H9 (cell line): ENCODE results near the gene CDK17. TPM values are rescaled to one million over a fixed set of nuclear protein-coding genes. Genes with fewer than 3 reads are reported as not detected.
A peak's percentile ranks its signal among the peaks of the same experiment; 100 is the strongest.

Source experiments
- DNase-seq: peaks from one replicate; pipeline ENCODE4 v3.0.0-alpha.2; 2017
- H2AFZ ChIP-seq: one replicate; pipeline ENCODE4 v1.6.1; 2013; ENCODE audit warnings: mild to moderate bottlenecking, low read length, control low read depth, moderate library complexity
- H2AK5ac ChIP-seq: 2 replicates; pipeline ENCODE4 v1.6.1; 2013; ENCODE audit warnings: low read length, control low read depth, mixed read lengths; ENCODE audit not compliant: insufficient read length
- H2BK120ac ChIP-seq: one replicate; pipeline ENCODE4 v1.6.1; 2013; ENCODE audit warnings: low read depth, mild to moderate bottlenecking, low read length, control low read depth, inconsistent platforms; ENCODE audit not compliant: poor library complexity, severe bottlenecking
- H2BK12ac ChIP-seq: 2 replicates; pipeline ENCODE4 v1.6.1; 2013; ENCODE audit warnings: low read length, control low read depth, mixed read lengths, low read depth; ENCODE audit not compliant: insufficient read length
- H2BK15ac ChIP-seq: 2 replicates; pipeline ENCODE4 v1.6.1; 2013; ENCODE audit warnings: low read depth, low read length, control low read depth
- H2BK20ac ChIP-seq: one replicate; pipeline ENCODE4 v1.6.1; 2013; ENCODE audit warnings: low read depth, mild to moderate bottlenecking, low read length, control low read depth, inconsistent platforms; ENCODE audit not compliant: poor library complexity, severe bottlenecking
- H2BK5ac ChIP-seq: 2 replicates; pipeline ENCODE4 v1.6.1; 2013; ENCODE audit warnings: low read length, control low read depth, mixed read lengths; ENCODE audit not compliant: insufficient read length
- H3K14ac ChIP-seq: 2 replicates; pipeline ENCODE4 v1.6.1; 2013; ENCODE audit warnings: low read length, control low read depth; ENCODE audit not compliant: insufficient read depth
- H3K18ac ChIP-seq: 2 replicates; pipeline ENCODE4 v1.6.1; 2013; ENCODE audit warnings: low read depth, mild to moderate bottlenecking, mixed read lengths, low read length, control low read depth; ENCODE audit not compliant: insufficient read length
- H3K23ac ChIP-seq: 2 replicates; pipeline ENCODE4 v1.6.1; 2013; ENCODE audit warnings: low read length, control low read depth, mixed read lengths, low read depth; ENCODE audit not compliant: insufficient read length
- H3K23me2 ChIP-seq: 2 replicates; pipeline ENCODE4 v1.6.1; 2013; ENCODE audit warnings: low read depth, mild to moderate bottlenecking, mixed read lengths, low read length, control low read depth; ENCODE audit not compliant: insufficient read length, poor library complexity, severe bottlenecking
- H3K27ac ChIP-seq: 2 replicates; pipeline ENCODE4 v1.5.1; 2013; ENCODE audit warnings: low read length, control low read depth, mixed read lengths, low read depth; ENCODE audit not compliant: insufficient read length
- H3K27me3 ChIP-seq: 2 replicates; pipeline ENCODE4 v1.6.1; 2013; ENCODE audit warnings: low read length, control low read depth, inconsistent platforms; ENCODE audit not compliant: insufficient read depth
- H3K4ac ChIP-seq: 2 replicates; pipeline ENCODE4 v1.6.1; 2013; ENCODE audit warnings: low read depth, mild to moderate bottlenecking, control low read depth, inconsistent platforms, low read length, moderate library complexity
- H3K4me1 ChIP-seq: 2 replicates; pipeline ENCODE4 v1.6.1; 2013; ENCODE audit warnings: low read length, control low read depth, inconsistent platforms; ENCODE audit not compliant: insufficient read depth
- H3K4me2 ChIP-seq: 2 replicates; pipeline ENCODE4 v1.6.1; 2013; ENCODE audit warnings: low read length, control low read depth, mixed read lengths; ENCODE audit not compliant: insufficient read length, insufficient read depth
- H3K56ac ChIP-seq: 2 replicates; pipeline ENCODE4 v1.6.1; 2013; ENCODE audit warnings: low read depth, mild to moderate bottlenecking, mixed read lengths, low read length, control low read depth; ENCODE audit not compliant: insufficient read length
- H3K79me1 ChIP-seq: 2 replicates; pipeline ENCODE4 v1.6.1; 2013; ENCODE audit warnings: low read depth, mild to moderate bottlenecking, moderate library complexity, low read length, control low read depth, inconsistent platforms; ENCODE audit not compliant: insufficient read depth, poor library complexity, severe bottlenecking
- H3K79me2 ChIP-seq: 2 replicates; pipeline ENCODE4 v1.6.1; 2013; ENCODE audit warnings: low read length, control low read depth, inconsistent platforms; ENCODE audit not compliant: insufficient read depth
- H3K9ac ChIP-seq: 2 replicates; pipeline ENCODE4 v1.6.1; 2013; ENCODE audit warnings: low read length, control low read depth, mixed read lengths; ENCODE audit not compliant: insufficient read length; ENCODE audit errors: extremely low read depth
- H3K9me3 ChIP-seq: one replicate; pipeline ENCODE4 v1.6.1; 2013; ENCODE audit warnings: low read depth, low read length, inconsistent platforms; ENCODE audit not compliant: control insufficient read depth
- H3T11ph ChIP-seq: one replicate; pipeline ENCODE4 v1.6.1; 2013; ENCODE audit warnings: mild to moderate bottlenecking, low read length, control low read depth, inconsistent platforms
- H4K20me1 ChIP-seq: one replicate; pipeline ENCODE4 v1.6.1; 2013; ENCODE audit not compliant: control insufficient read depth, insufficient read length, insufficient read depth
- H4K5ac ChIP-seq: 2 replicates; pipeline ENCODE4 v1.6.1; 2013; ENCODE audit warnings: low read depth, mild to moderate bottlenecking, mixed read lengths, low read length, control low read depth; ENCODE audit not compliant: insufficient read length
- H4K8ac ChIP-seq: replicated peaks from 2 replicates; pipeline ENCODE4 v1.6.1; 2013; ENCODE audit warnings: low read length, control low read depth, mixed read lengths, low read depth; ENCODE audit not compliant: insufficient read length
- H4K91ac ChIP-seq: 2 replicates; pipeline ENCODE4 v1.6.1; 2013; ENCODE audit warnings: low read depth, mild to moderate bottlenecking, moderate library complexity, mixed read lengths, low read length, control low read depth; ENCODE audit not compliant: insufficient read length
- H3K27ac Mint-ChIP-seq, 3 experiments: 2 replicates in 2 of 3; 3 replicates in 1 of 3; pipeline ENCODE4 v1.8.0; 2020 to 2021; ENCODE audit warnings: mixed read lengths in 3 of 3, mild to moderate bottlenecking in 1 of 3, moderate library complexity in 1 of 3
- H3K27me3 Mint-ChIP-seq: 2 replicates; pipeline ENCODE4 v1.8.0; 2021; ENCODE audit warnings: low read depth, mild to moderate bottlenecking, moderate library complexity, mixed read lengths
- H3K36me3 Mint-ChIP-seq, 3 experiments: 2 replicates in 2 of 3; 3 replicates in 1 of 3; pipeline ENCODE4 v1.8.0; 2020 to 2021; ENCODE audit warnings: low read depth in 3 of 3, mixed read lengths in 3 of 3; ENCODE audit not compliant: insufficient read depth in 1 of 3
- H3K4me1 Mint-ChIP-seq, 2 experiments: 2 replicates each; pipeline ENCODE4 v1.8.0; 2020; ENCODE audit warnings: mixed read lengths in 2 of 2
- H3K4me3 Mint-ChIP-seq, 2 experiments: 2 replicates in 1 of 2; 3 replicates in 1 of 2; pipeline ENCODE4 v1.8.0; 2020 to 2021; ENCODE audit warnings: mild to moderate bottlenecking in 2 of 2, mixed read lengths in 2 of 2, moderate library complexity in 1 of 2
- H3K9me3 Mint-ChIP-seq, 2 experiments: 2 replicates in 1 of 2; 3 replicates in 1 of 2; pipeline ENCODE4 v1.8.0; 2020; ENCODE audit warnings: mild to moderate bottlenecking in 2 of 2, mixed read lengths in 2 of 2, moderate library complexity in 1 of 2
- WGBS: extraction: QIAGEN DNeasy Blood & Tissue Kit; methylation state at CpG from one replicate; pipeline ENCODE4 v1.1.7; 2013; ENCODE audit warnings: missing lambda C conversion rate, low lambda C conversion rate, mixed read lengths; ENCODE audit not compliant: insufficient read length; ENCODE audit errors: extremely low coverage; 5-methylcytosine and 5-hydroxymethylcytosine counted together
- total RNA-seq: library from RNA; stranded (reverse); gene quantifications from 2 replicates; pipeline ENCODE4 v1.2.1, GENCODE V29; 2021
- TF ChIP-seq, protein P1 (sequence below): fragments of 200-600 bp; sonication (generic); conservative IDR thresholded peaks from 3 replicates; pipeline ENCODE4 v1.8.0; 2021; ENCODE audit warnings: antibody characterized with exemption, mild to moderate bottlenecking

Gene CDK17
- total RNA-seq, 1 experiment from 2014 or later, result 28.8 TPM

DNA sequence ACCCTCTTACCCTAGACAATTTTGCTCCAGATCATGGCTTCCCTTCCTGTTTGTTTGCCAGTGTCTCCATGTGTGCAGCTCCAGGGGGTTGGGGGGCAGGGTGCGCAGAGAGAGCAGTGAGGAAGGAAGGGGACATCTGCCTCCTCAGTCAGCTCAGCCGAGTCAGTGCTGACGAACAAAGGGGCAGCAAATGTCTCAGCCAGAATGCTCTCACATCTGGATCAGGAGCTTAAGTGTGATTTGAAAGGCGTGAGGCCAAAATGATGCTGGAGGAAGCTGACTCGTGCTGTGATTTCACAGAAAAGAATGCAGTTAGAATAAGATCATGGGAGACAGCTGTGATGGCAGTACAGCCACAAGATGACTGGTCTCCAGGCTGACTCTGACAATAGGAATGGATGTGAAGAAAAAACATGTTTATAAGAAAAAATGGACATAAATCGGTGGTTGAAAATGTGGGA, 27.1 kb upstream of the CDK17 start:
- H3K4me1 ChIP-seq, result no peaks in the 10 kb centered on the region; the same call in 1 of the 2 replicates
- Mint-ChIP-seq H3K27ac (peak overlapping the region in 2 of 3 experiments; percentile 54 to 57; a peak in 5 of 7 replicates), H3K36me3 (no peaks in the 10 kb centered on the region), H3K4me1 (peaks cover 7 to 17% of the 10 kb centered on the region in 2 experiments), H3K4me3 (no peak overlapping the region; a peak in 1 of 5 replicates), H3K9me3 (no peaks in the 10 kb centered on the region), H3K27me3 (no peaks in the 10 kb centered on the region)
- no peak overlapping the region for H2BK20ac ChIP-seq
- no peaks in the 10 kb centered on the region for H3K27me3 ChIP-seq
- H3K4me2 ChIP-seq, result no peak overlapping the region
- peak overlapping the region; percentile 22 for H4K5ac ChIP-seq
- no peaks in the 10 kb centered on the region for H3K23me2 ChIP-seq
- TF ChIP-seq, protein P1, sequence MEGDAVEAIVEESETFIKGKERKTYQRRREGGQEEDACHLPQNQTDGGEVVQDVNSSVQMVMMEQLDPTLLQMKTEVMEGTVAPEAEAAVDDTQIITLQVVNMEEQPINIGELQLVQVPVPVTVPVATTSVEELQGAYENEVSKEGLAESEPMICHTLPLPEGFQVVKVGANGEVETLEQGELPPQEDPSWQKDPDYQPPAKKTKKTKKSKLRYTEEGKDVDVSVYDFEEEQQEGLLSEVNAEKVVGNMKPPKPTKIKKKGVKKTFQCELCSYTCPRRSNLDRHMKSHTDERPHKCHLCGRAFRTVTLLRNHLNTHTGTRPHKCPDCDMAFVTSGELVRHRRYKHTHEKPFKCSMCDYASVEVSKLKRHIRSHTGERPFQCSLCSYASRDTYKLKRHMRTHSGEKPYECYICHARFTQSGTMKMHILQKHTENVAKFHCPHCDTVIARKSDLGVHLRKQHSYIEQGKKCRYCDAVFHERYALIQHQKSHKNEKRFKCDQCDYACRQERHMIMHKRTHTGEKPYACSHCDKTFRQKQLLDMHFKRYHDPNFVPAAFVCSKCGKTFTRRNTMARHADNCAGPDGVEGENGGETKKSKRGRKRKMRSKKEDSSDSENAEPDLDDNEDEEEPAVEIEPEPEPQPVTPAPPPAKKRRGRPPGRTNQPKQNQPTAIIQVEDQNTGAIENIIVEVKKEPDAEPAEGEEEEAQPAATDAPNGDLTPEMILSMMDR, result no peak
- H2BK15ac ChIP-seq, result no peak overlapping the region
- H2BK120ac ChIP-seq, result no peak overlapping the region
- no peak overlapping the region for H3K23ac ChIP-seq
- no peak overlapping the region for H2BK5ac ChIP-seq
- H4K91ac ChIP-seq, result no peak overlapping the region
- WGBS, result 100% methylated on average over 1 of the region's 6 CpGs
- H3K9me3 ChIP-seq, result no peaks in the 10 kb centered on the region
- H3K14ac ChIP-seq, result no peak overlapping the region
- no peak overlapping the region for H3K27ac ChIP-seq
- no peak overlapping the region for H3K4ac ChIP-seq
- no peak overlapping the region for H2AK5ac ChIP-seq
- peak; percentile 37 for DNase-seq
- H2BK12ac ChIP-seq, result no peak overlapping the region
- H4K20me1 ChIP-seq, result no peaks in the 10 kb centered on the region
- peak overlapping the region; percentile 22 for H3K18ac ChIP-seq
- H3K56ac ChIP-seq, result no peak overlapping the region
- H3T11ph ChIP-seq, result no peak overlapping the region
- H3K79me1 ChIP-seq, result no peaks in the 10 kb centered on the region
- H4K8ac ChIP-seq, result no peak overlapping the region
- H2AFZ ChIP-seq, result peak overlapping the region; percentile 49
- H3K9ac ChIP-seq, result no peak overlapping the region
- H3K79me2 ChIP-seq, result no peaks in the 10 kb centered on the region
